ENCODE data around the gene AGBL5.
A peak's percentile ranks its signal among the peaks of the same experiment; 100 is the strongest.

The AGBL5 gene

GRCh38 chr2:27092696-27093429 lies 41.4 kb downstream of the AGBL5 start:
- no peak for TF ChIP-seq ZFX (IDR thresholded peaks at IDR 0.05)
- TF ChIP-seq CTCF (conservative IDR thresholded peaks at IDR 0.05), result no peak

GRCh38 chr2:27093430-27094352 lies 42.2 kb downstream of the AGBL5 start:
- H3K27ac ChIP-seq, result no peak overlapping the region
- TF ChIP-seq ZFX (IDR thresholded peaks at IDR 0.05) (no peak), CTCF (conservative IDR thresholded peaks at IDR 0.05) (no peak)

More at GRCh38 chr2:27092696-27093429, 41.4 kb downstream of the AGBL5 start:
- H3K27ac ChIP-seq, result no peak overlapping the region

- no peak overlapping the region for H3K27ac ChIP-seq
- TF ChIP-seq CTCF (conservative IDR thresholded peaks at IDR 0.05), result no peak
These were observed 43.0 kb downstream of the AGBL5 start for GRCh38 chr2:27094353-27094984.

GRCh38 chr2:27095427-27095744 lies 43.9 kb downstream of the AGBL5 start:
- H3K27ac ChIP-seq, result no peak overlapping the region
- no peak for TF ChIP-seq CTCF (conservative IDR thresholded peaks at IDR 0.05)
- no peak for TF ChIP-seq ZFX (IDR thresholded peaks at IDR 0.05)

GRCh38 chr2:27095745-27096651 lies 44.5 kb downstream of the AGBL5 start:
- no peak for TF ChIP-seq CTCF (conservative IDR thresholded peaks at IDR 0.05)
- H3K27ac ChIP-seq, result peak overlapping the region; percentile 5; the same call in 1 of the 2 replicates

- TF ChIP-seq ZFX (IDR thresholded peaks at IDR 0.05) (no peak), CTCF (conservative IDR thresholded peaks at IDR 0.05) (no peak)
- H3K27ac ChIP-seq, result 0 out of 2 replicates have a peak overlapping the region, but pooled peaks have one; percentile 5
These were observed 45.4 kb downstream of the AGBL5 start for GRCh38 chr2:27096748-27097297.

Data from C4-2B (cell line).